NCI-H1436 treated with DMSO at 0.1 percent for 48 hours (cell line): ENCODE measurements around the gene DNAJC3.
"Not testable (repeated sequence)": the region's sequence is repeated elsewhere in the genome, so short reads cannot be mapped to it uniquely, and the experiment has no call there.

Experiments
- DNase-seq: peaks from one replicate; lab custom pipeline; 2025; lab: John Stamatoyannopoulos, UW

Gene DNAJC3

GRCh38 chr13:95714142-95714832, 37.3 kb downstream of the DNAJC3 start:
- no peak for DNase-seq

- DNase-seq = no peak
Observed at GRCh38 chr13:95716231-95716630, 39.3 kb downstream of the DNAJC3 start.

- DNase-seq = no peak
Observed at GRCh38 chr13:95722241-95722640, 45.3 kb downstream of the DNAJC3 start.

- no peak for DNase-seq
Observed at GRCh38 chr13:95723438-95723837, 46.5 kb downstream of the DNAJC3 start.

- no peak for DNase-seq
Observed at GRCh38 chr13:95724252-95724651, 47.3 kb downstream of the DNAJC3 start.

- DNase-seq = no peak
Observed at GRCh38 chr13:95726876-95727275, 49.9 kb downstream of the DNAJC3 start.

- no peak for DNase-seq
Observed at GRCh38 chr13:95728957-95729356, 52.0 kb downstream of the DNAJC3 start.

GRCh38 chr13:95734124-95734523, 57.2 kb downstream of the DNAJC3 start:
- no peak for DNase-seq

GRCh38 chr13:95740071-95740978, 63.4 kb downstream of the DNAJC3 start:
- DNase-seq = not testable (repeated sequence)

GRCh38 chr13:95740979-95741320, 64.0 kb downstream of the DNAJC3 start:
- DNase-seq = no peak

GRCh38 chr13:95741584-95742563, 64.9 kb downstream of the DNAJC3 start:
- DNase-seq = no peak

GRCh38 chr13:95743192-95743591, 66.3 kb downstream of the DNAJC3 start:
- no peak for DNase-seq

- no peak for DNase-seq
Observed at GRCh38 chr13:95745289-95745688, 68.3 kb downstream of the DNAJC3 start.

- DNase-seq = no peak
Observed at GRCh38 chr13:95745752-95746151, 68.8 kb downstream of the DNAJC3 start.

GRCh38 chr13:95749545-95749944, 72.6 kb downstream of the DNAJC3 start:
- DNase-seq = no peak

GRCh38 chr13:95752677-95753076, 75.7 kb downstream of the DNAJC3 start:
- no peak for DNase-seq

GRCh38 chr13:95754069-95754468, 77.1 kb downstream of the DNAJC3 start:
- DNase-seq = no peak

GRCh38 chr13:95756072-95756471, 79.1 kb downstream of the DNAJC3 start:
- no peak for DNase-seq

- not testable (repeated sequence) for DNase-seq
Observed at GRCh38 chr13:95762626-95763025, 85.7 kb downstream of the DNAJC3 start.

- DNase-seq = no peak
Observed at GRCh38 chr13:95763601-95764000, 86.7 kb downstream of the DNAJC3 start.

- DNase-seq = no peak
Observed at GRCh38 chr13:95771905-95772304, 95.0 kb downstream of the DNAJC3 start.

- DNase-seq = no peak
Observed at GRCh38 chr13:95779522-95779921, 102.6 kb downstream of the DNAJC3 start.
